Raji (cell line): ENCODE data around the gene CHST7.

ENCODE experiments used
- POLR2A ChIP-seq: IDR thresholded peaks from 2 replicates; pipeline ENCODE4 v1.6.1; 2011; ENCODE audit warnings: low read depth, low read length, control low read depth; ENCODE audit not compliant: insufficient read depth

CHST7 gene

GRCh38 chrX:46573331-46573891 is at the start of gene CHST7:
CHST7 (plus strand) TSS chrX:46573765; CDS start chrX:46573932, 167 bp downstream.
- no peak for TF ChIP-seq POLR2A

GRCh38 chrX:46531442-46531841 is 42.1 kb upstream of the CHST7 start:
- no peak for TF ChIP-seq POLR2A

- no peak for TF ChIP-seq POLR2A
These were observed 30.1 kb upstream of the CHST7 start for GRCh38 chrX:46543441-46543840.

GRCh38 chrX:46545111-46546005 is 28.2 kb upstream of the CHST7 start, which contains the start of gene ZNF674:
ZNF674 (minus strand) TSS chrX:46545421; CDS start chrX:46542087, 3,334 bp downstream.
- peak; percentile 74 for TF ChIP-seq POLR2A

- TF ChIP-seq POLR2A: no peak
These were observed 25.7 kb upstream of the CHST7 start for GRCh38 chrX:46547857-46548256.

- no peak for TF ChIP-seq POLR2A
These were observed 23.7 kb upstream of the CHST7 start for GRCh38 chrX:46549914-46550313.

- no peak for TF ChIP-seq POLR2A
These were observed 22.0 kb upstream of the CHST7 start for GRCh38 chrX:46551494-46552128.

- no peak for TF ChIP-seq POLR2A
These were observed 19.6 kb upstream of the CHST7 start for GRCh38 chrX:46553935-46554334.

- no peak for TF ChIP-seq POLR2A
These were observed 18.6 kb upstream of the CHST7 start for GRCh38 chrX:46554942-46555341.

- TF ChIP-seq POLR2A: no peak
These were observed 14.5 kb upstream of the CHST7 start for GRCh38 chrX:46559062-46559461.

- no peak for TF ChIP-seq POLR2A
These were observed 11.5 kb upstream of the CHST7 start for GRCh38 chrX:46561824-46562657.

GRCh38 chrX:46567388-46567787 is 6.2 kb upstream of the CHST7 start:
- TF ChIP-seq POLR2A: no peak

- TF ChIP-seq POLR2A: no peak
These were observed 3.9 kb upstream of the CHST7 start for GRCh38 chrX:46569621-46570020.

GRCh38 chrX:46571423-46572339 is 1.9 kb upstream of the CHST7 start:
- TF ChIP-seq POLR2A: no peak
